ENCODE results near the gene STAMBPL1.

- TF ChIP-seq CTCF (IDR thresholded peaks at IDR 0.05 in 8 of 11, conservative IDR thresholded peaks at IDR 0.05 in 3 of 11) (no peak), POLR2A (IDR thresholded peaks at IDR 0.05) (no peak), POLR2AphosphoS5 (IDR thresholded peaks at IDR 0.05) (no peak)
Observed at GRCh38 chr10:88946965-88947590, 67.0 kb downstream of the STAMBPL1 start.
